IPS DF 19.7 (cell line): Measurements from ENCODE around the gene NR1D1.
"Not testable (repeated sequence)": the region's sequence is repeated elsewhere in the genome, so short reads cannot be mapped to it uniquely, and the experiment has no call there.

Experiments
- DNase-seq: peaks from one replicate; pipeline ENCODE4 v3.0.0-alpha.2; 2013; ENCODE audit warnings: low read depth, low spot score

Gene NR1D1

GRCh38 chr17:40100419-40100668 is at the start of gene NR1D1:
Gene NR1D1, minus strand, starts transcription at chr17:40100589. Its CDS starts 495 bp downstream, at chr17:40100094.
- no peak for DNase-seq

GRCh38 chr17:40148527-40148926 is 48.1 kb upstream of the NR1D1 start:
- DNase-seq = no peak

GRCh38 chr17:40145476-40145875 is 45.1 kb upstream of the NR1D1 start:
- DNase-seq = no peak

- not testable (repeated sequence) for DNase-seq
Measured at GRCh38 chr17:40143166-40143565, 42.8 kb upstream of the NR1D1 start.

- no peak for DNase-seq
Measured at GRCh38 chr17:40139566-40140058, 39.2 kb upstream of the NR1D1 start.

- DNase-seq = no peak
Measured at GRCh38 chr17:40135817-40136216, 35.4 kb upstream of the NR1D1 start.

- no peak for DNase-seq
Measured at GRCh38 chr17:40134184-40134583, 33.8 kb upstream of the NR1D1 start.

GRCh38 chr17:40130352-40131042 is 30.1 kb upstream of the NR1D1 start:
- DNase-seq = no peak

GRCh38 chr17:40129498-40129897 is 29.1 kb upstream of the NR1D1 start:
- no peak for DNase-seq

- no peak for DNase-seq
Measured at GRCh38 chr17:40124279-40125141, 24.1 kb upstream of the NR1D1 start.

- no peak for DNase-seq
Measured at GRCh38 chr17:40123811-40124114, 23.4 kb upstream of the NR1D1 start.

- no peak for DNase-seq
Measured at GRCh38 chr17:40122999-40123810, 22.8 kb upstream of the NR1D1 start.

- no peak for DNase-seq
Measured at GRCh38 chr17:40122136-40122998, 22.0 kb upstream of the NR1D1 start.

GRCh38 chr17:40121181-40122135 is 21.1 kb upstream of the NR1D1 start, which contains the start of gene MSL1:
Gene MSL1, plus strand, starts transcription at chr17:40121971. Its CDS starts 642 bp downstream, at chr17:40122613.
- DNase-seq = no peak

GRCh38 chr17:40115101-40115436 is 14.7 kb upstream of the NR1D1 start:
- DNase-seq = no peak

GRCh38 chr17:40113907-40114245 is 13.5 kb upstream of the NR1D1 start:
- no peak for DNase-seq

- peak; percentile 91 for DNase-seq
Measured at GRCh38 chr17:40113110-40113906, 12.9 kb upstream of the NR1D1 start.

- no peak for DNase-seq
Measured at GRCh38 chr17:40112718-40113109, 12.3 kb upstream of the NR1D1 start.

- DNase-seq = no peak
Measured at GRCh38 chr17:40112191-40112711, 11.9 kb upstream of the NR1D1 start.
